ENCODE measurements around the gene RASAL3. TPM values are rescaled to one million over a fixed set of nuclear protein-coding genes. Genes with fewer than 3 reads are reported as not detected.
"Not testable (repeated sequence)": the region's sequence is repeated elsewhere in the genome, so short reads cannot be mapped to it uniquely, and the experiment has no call there.

The RASAL3 gene
- total and polyA plus RNA-seq, 2 of the 4 experiments (the other 2 are of a cell fraction): 0.07 TPM; not detected in 1

- WGBS, 2 experiments (ENCODE audit: extremely low coverage in 2 of 2, insufficient read length in 1 of 2): no CpG with 5 or more reads among the region's 2 CpGs
- H3K4me3 ChIP-seq (ENCODE audit: insufficient read depth, low read depth, low read length); H3K56ac ChIP-seq (ENCODE audit: extremely low read depth, insufficient read depth, low read length); H3K27ac ChIP-seq (ENCODE audit: insufficient read depth, low read length); H3K23ac ChIP-seq (ENCODE audit: low read depth, low read length); H3K4me1 ChIP-seq (ENCODE audit: control insufficient read depth, insufficient read depth, low read length); ATAC-seq (ENCODE audit: low read depth); dilution Hi-C loops (cut with HindIII; ENCODE audit: low sequenced_read_pairs, unreplicated experiment); H2BK15ac ChIP-seq (ENCODE audit: low read depth, low read length); H2BK120ac ChIP-seq (ENCODE audit: low read depth, low read length); H4K8ac ChIP-seq (ENCODE audit: low read depth in 2 of 2, low read length in 2 of 2); H3K9ac ChIP-seq (ENCODE audit: low read depth, low read length); H2AK5ac ChIP-seq (ENCODE audit: low read depth, low read length); H4K91ac ChIP-seq (ENCODE audit: insufficient read depth, low read depth, low read length); H2AK9ac ChIP-seq (replicated peaks; ENCODE audit: low read depth, low read length, poor library complexity); H3K14ac ChIP-seq (replicated peaks; ENCODE audit: low read depth, low read length); H2BK20ac ChIP-seq (ENCODE audit: low read depth, low read length); H2AFZ ChIP-seq (replicated peaks; ENCODE audit: low read length, poor library complexity); H3K9me3 ChIP-seq (ENCODE audit: control insufficient read depth, insufficient read depth, low read length); DNase-seq; POLR2A ChIA-PET (ENCODE audit: unreplicated experiment); H3K4ac ChIP-seq (ENCODE audit: low read depth, low read length); H3K18ac ChIP-seq (ENCODE audit: low read depth, low read length); H2BK5ac ChIP-seq (ENCODE audit: low read depth, low read length, poor library complexity, severe bottlenecking); H3K4me2 ChIP-seq (ENCODE audit: low read depth, low read length); H3K27me3 ChIP-seq (ENCODE audit: control insufficient read depth, insufficient read depth, low read length); BruUV-seq (replicated peaks); H4K5ac ChIP-seq (ENCODE audit: low read depth, low read length): not testable (repeated sequence)
- H4K20me1 ChIP-seq (ENCODE audit: insufficient read depth, low read length): peaks cover 81% of the 10 kb centered on the region
- TF ChIP-seq CEBPB (IDR thresholded peaks at IDR 0.05; ENCODE audit: low read depth, low read length): 0 out of 2 replicates have a peak, but pooled peaks have one; percentile 25
- H3K79me1 ChIP-seq (ENCODE audit: low read depth in 1 of 2, low read length in 2 of 2): peaks cover 18 to 70% of the 10 kb centered on the region in 2 experiments
- CTCF ChIA-PET: interaction anchor here (0.6 kb wide), 1 partner anchor 8 kb away, joined by 5 read pairs; no protein-coding TSS in a partner anchor
- H3K36me3 ChIP-seq (ENCODE audit: control insufficient read depth, insufficient read depth, low read length): peaks cover 22% of the 10 kb centered on the region
- intact Hi-C loops (cut with micrococcal nuclease): loop anchor here (10.0 kb wide), 1 partner anchor 237 kb away; no protein-coding TSS in a partner anchor
- in situ Hi-C loops (cut with MboI; ENCODE audit: low sequenced_read_pairs): loop anchor here (25.0 kb wide), 1 partner anchor 776 kb away; the partner anchor contains the start of genes AP1M1 and FAM32A
- H3K9me1 ChIP-seq (ENCODE audit: insufficient read depth, low read length): peaks cover 12% of the 10 kb centered on the region
Measured at GRCh38 chr19:15411351-15411750, 53.0 kb downstream of the RASAL3 start.
